Lung (tissue), 12 donors: Measurements from ENCODE around the gene BAIAP2. TPM values are rescaled to one million over a fixed set of nuclear protein-coding genes. Genes with fewer than 3 reads are reported as not detected.
A peak's percentile ranks its signal among the peaks of the same experiment; 100 is the strongest.

Experiments
- ATAC-seq: fragments of 200-7000 bp; cut with Tn5 transposase; one replicate; pipeline ENCODE4 v1.9.1; 2020; ENCODE audit warnings: moderate number of reproducible peaks; ENCODE audit not compliant: insufficient read depth, low FRiP score
- DNase-seq, 3 donors: peaks; one replicate each; pipeline ENCODE4 v3.0.0-alpha.2; 2013 to 2017
- H3K27ac ChIP-seq, 2 donors: one replicate each; pipeline ENCODE4 v1.5.1; 2013; ENCODE audit warnings: mild to moderate bottlenecking in 2 of 2, moderate library complexity in 2 of 2, control low read depth in 1 of 2, inconsistent platforms in 1 of 2, low read depth in 1 of 2, low read length in 1 of 2
- H3K27me3 ChIP-seq, 3 donors: one replicate each; pipeline ENCODE4 v1.5.1; 2013; ENCODE audit warnings: low read length in 2 of 3; ENCODE audit not compliant: control insufficient read depth in 3 of 3, insufficient read depth in 3 of 3
- H3K36me3 ChIP-seq, 4 donors: one replicate each; pipeline ENCODE4 v1.5.1; 2013; ENCODE audit warnings: low read length in 4 of 4, mild to moderate bottlenecking in 1 of 4, moderate library complexity in 1 of 4; ENCODE audit not compliant: control insufficient read depth in 4 of 4, insufficient read depth in 4 of 4
- H3K4me1 ChIP-seq, 5 donors: one replicate each; pipeline ENCODE4 v1.5.1; 2013; ENCODE audit warnings: low read length in 5 of 5, mild to moderate bottlenecking in 2 of 5, moderate library complexity in 1 of 5; ENCODE audit not compliant: control insufficient read depth in 5 of 5, insufficient read depth in 5 of 5
- H3K4me3 ChIP-seq: one replicate; pipeline ENCODE4 v1.5.1; 2013; ENCODE audit warnings: mild to moderate bottlenecking, control low read depth, moderate library complexity
- H3K9ac ChIP-seq, 2 donors: one replicate each; pipeline ENCODE4 v1.5.1; 2013; ENCODE audit warnings: low read length in 2 of 2, control low read depth in 1 of 2; ENCODE audit not compliant: insufficient read depth in 1 of 2
- H3K9me3 ChIP-seq, 4 donors: one replicate each; pipeline ENCODE4 v1.5.1; 2013; ENCODE audit warnings: low read length in 3 of 4, mild to moderate bottlenecking in 1 of 4, moderate library complexity in 1 of 4; ENCODE audit not compliant: control insufficient read depth in 4 of 4, insufficient read depth in 3 of 4
- WGBS, 2 donors: extraction: QIAGEN DNeasy Blood & Tissue Kit; methylation state at CpG; one replicate each; pipeline ENCODE4 v1.1.7; 2013; 5-methylcytosine and 5-hydroxymethylcytosine counted together
- polyA plus RNA-seq, 2 donors: library from polyadenylated mRNA; stranded (reverse); fragments of 200-250 nt; gene quantifications; one replicate each; pipeline ENCODE4 v1.2.1, GENCODE V29; 2013
- total RNA-seq, 2 donors: library from RNA; depleted of rRNA in 1 of 2; stranded (reverse); fragments of >200 nt in 1 of 2; gene quantifications; one replicate each; pipeline ENCODE4 v1.2.1, GENCODE V29; 2014 to 2021
- TF ChIP-seq, protein P1 (sequence below): IDR thresholded peaks from 2 replicates; pipeline ENCODE4 v1.5.1; 2012; ENCODE audit warnings: mild to moderate bottlenecking; ENCODE audit errors: control extremely low read depth, extremely low read depth
- donor health status: control.
- donor health status: control.
- donor health status: Bipolar disorder and iron deficiency.
- donor health status: healthy.
- donor health status: DM: yes; HTN: yes; CAD: no.

BAIAP2 gene
- total and polyA plus RNA-seq, 4 donors, result 59.2 to 141 (median 77.7) TPM

DNA sequence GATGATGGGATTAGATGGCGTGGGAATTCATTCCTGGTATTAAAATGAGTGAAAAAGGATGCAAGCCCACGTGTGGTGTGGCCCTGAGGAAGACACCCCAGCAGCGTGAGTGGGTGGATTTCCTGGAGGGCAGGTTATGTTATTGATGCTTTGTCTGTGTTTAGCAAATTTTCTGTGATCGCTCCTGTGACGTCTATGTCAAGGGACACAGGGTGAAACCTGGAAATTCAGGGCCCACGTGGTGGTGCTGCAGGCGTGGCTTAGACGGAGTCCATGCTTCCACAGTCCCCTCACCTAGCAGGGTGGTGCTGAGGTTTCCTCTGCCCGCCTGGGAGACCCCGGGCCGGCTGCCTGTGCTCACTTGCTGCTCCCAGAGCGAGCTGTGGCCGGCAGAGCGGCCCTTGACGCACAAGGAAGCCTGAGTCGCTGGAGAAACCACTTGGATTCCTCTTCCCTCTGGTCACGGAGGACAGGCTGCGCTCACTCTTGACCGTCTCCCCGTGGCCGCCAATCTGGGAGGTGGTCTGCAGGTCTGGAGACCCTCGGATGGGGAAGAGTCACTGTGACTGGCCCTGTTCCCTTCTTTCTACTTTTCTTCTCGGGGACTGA, 23.4 kb downstream of the BAIAP2 start:
- Histone ChIP-seq H3K4me1 (peaks cover 0 to 29% (median 4%) of the 10 kb centered on the region in 5 donors), H3K4me3 (no peak overlapping the region), H3K27ac (peak overlapping the region in 1 of 2 donors; percentile 72), H3K27me3 (no peaks in the 10 kb centered on the region), H3K9me3 (no peaks in the 10 kb centered on the region), H3K9ac (no peak overlapping the region), H3K36me3 (peaks cover 0 to 27% (median 0%) of the 10 kb centered on the region in 4 donors)
- TF ChIP-seq, protein P1, sequence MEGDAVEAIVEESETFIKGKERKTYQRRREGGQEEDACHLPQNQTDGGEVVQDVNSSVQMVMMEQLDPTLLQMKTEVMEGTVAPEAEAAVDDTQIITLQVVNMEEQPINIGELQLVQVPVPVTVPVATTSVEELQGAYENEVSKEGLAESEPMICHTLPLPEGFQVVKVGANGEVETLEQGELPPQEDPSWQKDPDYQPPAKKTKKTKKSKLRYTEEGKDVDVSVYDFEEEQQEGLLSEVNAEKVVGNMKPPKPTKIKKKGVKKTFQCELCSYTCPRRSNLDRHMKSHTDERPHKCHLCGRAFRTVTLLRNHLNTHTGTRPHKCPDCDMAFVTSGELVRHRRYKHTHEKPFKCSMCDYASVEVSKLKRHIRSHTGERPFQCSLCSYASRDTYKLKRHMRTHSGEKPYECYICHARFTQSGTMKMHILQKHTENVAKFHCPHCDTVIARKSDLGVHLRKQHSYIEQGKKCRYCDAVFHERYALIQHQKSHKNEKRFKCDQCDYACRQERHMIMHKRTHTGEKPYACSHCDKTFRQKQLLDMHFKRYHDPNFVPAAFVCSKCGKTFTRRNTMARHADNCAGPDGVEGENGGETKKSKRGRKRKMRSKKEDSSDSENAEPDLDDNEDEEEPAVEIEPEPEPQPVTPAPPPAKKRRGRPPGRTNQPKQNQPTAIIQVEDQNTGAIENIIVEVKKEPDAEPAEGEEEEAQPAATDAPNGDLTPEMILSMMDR, result no peak
- DNase-seq, result no peak
- no peak for ATAC-seq
- 88 to 90% methylated on average over 23 of the region's 23 CpGs for WGBS, 2 donors

- Histone ChIP-seq H3K9me3 (no peaks in the 10 kb centered on the region), H3K27me3 (no peaks in the 10 kb centered on the region), H3K36me3 (peaks cover 0 to 27% (median 0%) of the 10 kb centered on the region in 4 donors), H3K27ac (peak overlapping the region in 1 of 2 donors; percentile 17), H3K9ac (no peak overlapping the region), H3K4me1 (peaks cover 0 to 35% (median 4%) of the 10 kb centered on the region in 5 donors), H3K4me3 (no peak overlapping the region)
- no peak for DNase-seq
- TF ChIP-seq, protein P1, result no peak
- no peak for ATAC-seq
- 90 to 95% methylated on average over 23 of the region's 23 CpGs for WGBS, 2 donors
Observed at GRCh38 chr17:81059026-81059425, 24.1 kb downstream of the BAIAP2 start.

GRCh38 chr17:81060416-81060815, 25.5 kb downstream of the BAIAP2 start:
- ATAC-seq (no peak), DNase-seq (no peak)
- Histone ChIP-seq H3K27ac (peak overlapping the region in 1 of 2 donors; percentile 38), H3K4me1 (peaks cover 0 to 35% (median 11%) of the 10 kb centered on the region in 5 donors), H3K4me3 (no peak overlapping the region), H3K9ac (no peak overlapping the region), H3K9me3 (no peaks in the 10 kb centered on the region), H3K27me3 (no peaks in the 10 kb centered on the region), H3K36me3 (peaks cover 0 to 25% (median 0%) of the 10 kb centered on the region in 4 donors)
- TF ChIP-seq, protein P1, result no peak
- 79 to 91% methylated on average over 10 of the region's 10 CpGs for WGBS, 2 donors
